Body of pancreas (tissue), 4 donors: ENCODE results near the gene COL18A1. TPM values are rescaled to one million over a fixed set of nuclear protein-coding genes. Genes with fewer than 3 reads are reported as not detected.

Experiments used
- ATAC-seq: fragments of 150-250 bp; one replicate; pipeline ENCODE4 v1.9.1; 2016
- DNase-seq, 4 donors: peaks; one replicate each; pipeline ENCODE4 v3.0.0-alpha.2; 2019
- H3K27ac ChIP-seq, 4 donors: fragments of 200-600 bp; sonication (generic); 1 replicate in 3 of 4; 2 replicates in 1 of 4; pipeline versions ENCODE4 v1.5.1 to v1.6.1; 2016 to 2019; ENCODE audit warnings: mild to moderate bottlenecking in 1 of 4, mixed read lengths in 1 of 4, moderate library complexity in 1 of 4
- H3K27me3 ChIP-seq, 2 donors: fragments of 200-600 bp; sonication (generic); one replicate each; pipeline ENCODE4 v1.6.0; 2016; ENCODE audit warnings: mild to moderate bottlenecking in 1 of 2
- H3K36me3 ChIP-seq, 2 donors: fragments of 200-600 bp; sonication (generic); replicated peaks in 1 of 2; 2 replicates each; pipeline ENCODE4 v1.5.1; 2016; ENCODE audit warnings: low read depth in 2 of 2; ENCODE audit not compliant: insufficient read depth in 1 of 2
- H3K4me1 ChIP-seq: fragments of 200-600 bp; sonication (generic); one replicate; pipeline ENCODE4 v1.6.0; 2016
- H3K4me3 ChIP-seq, 2 donors: fragments of 200-600 bp; sonication (generic); 1 replicate in 1 of 2; 2 replicates in 1 of 2; pipeline ENCODE4 v1.5.1; 2016 to 2019
- H3K9me3 ChIP-seq, 3 donors: fragments of 200-600 bp; sonication (generic); 1 replicate in 2 of 3; 2 replicates in 1 of 3; pipeline ENCODE4 v1.5.1; 2016
- CTCF ChIP-seq, 7 experiments: fragments of 450-650 bp in 4 of 7; fragments of 200-600 bp in 3 of 7; sonication (generic) in 3 of 7; IDR thresholded peaks; one replicate each; pipeline ENCODE4 v1.5.1; 2016 to 2019; ENCODE audit warnings: antibody characterized with exemption in 7 of 7
- POLR2A ChIP-seq, 3 donors: fragments of 450-650 bp; IDR thresholded peaks; one replicate each; pipeline ENCODE4 v1.6.1; 2016; ENCODE audit warnings: antibody characterized with exemption in 3 of 3, mild to moderate bottlenecking in 2 of 3
- WGBS, 2 donors: methylation state at CpG; one replicate each; pipeline ENCODE4 v1.1.5; 2017; 5-methylcytosine and 5-hydroxymethylcytosine counted together
- intact Hi-C: fragments of 100-400 bp; cut with DNase I; formaldehyde crosslinking; loops from one replicate; pipeline ENCODE4 v1.15.1; 2023
- total RNA-seq, 2 donors: library from RNA; depleted of rRNA; stranded (reverse); fragments of >200 nt; gene quantifications; one replicate each; pipeline ENCODE4 v1.1.0, GENCODE V29; 2016

Gene COL18A1
- total RNA-seq, 2 donors from 2014 or later: 108 to 284 TPM

GRCh38 chr21:45405819-45406762 is 1.1 kb downstream of the COL18A1 start:
- no peak overlapping the region for H3K4me3 ChIP-seq
- peaks cover 68% of the 10 kb centered on the region for H3K4me1 ChIP-seq
- ATAC-seq (peak; percentile 34), DNase-seq (peak in 3 of 4 donors; percentile 40 to 50 (median 41))
- TF ChIP-seq POLR2A (IDR thresholded peaks at IDR 0.05) (peak; percentile 23 to 78 (median 74)), CTCF (IDR thresholded peaks at IDR 0.05) (no peak)
- 24 to 33% methylated on average over 18 to 28 of the region's 83 CpGs for WGBS, 2 donors
- peak overlapping the region; percentile 77 to 95 (median 87) for H3K27ac ChIP-seq
- H3K9me3 ChIP-seq: peaks cover 0 to 4% (median 0%) of the 10 kb centered on the region in 3 donors
- H3K36me3 ChIP-seq: no peaks in the 10 kb centered on the region
- intact Hi-C loops: no loop called here
- H3K27me3 ChIP-seq: no peaks in the 10 kb centered on the region

- peak overlapping the region; percentile 77 to 95 (median 87) for H3K27ac ChIP-seq
Measured at GRCh38 chr21:45406801-45407628, 2.0 kb downstream of the COL18A1 start.

GRCh38 chr21:45407629-45408247 is 2.8 kb downstream of the COL18A1 start:
- Histone ChIP-seq H3K4me3 (no peak overlapping the region), H3K27me3 (no peaks in the 10 kb centered on the region), H3K4me1 (peaks cover 72% of the 10 kb centered on the region), H3K36me3 (no peaks in the 10 kb centered on the region), H3K9me3 (no peaks in the 10 kb centered on the region), H3K27ac (peak overlapping the region in 3 of 4 donors; percentile 80 to 95 (median 94))
- intact Hi-C loops: no loop called here
- WGBS, 2 donors: 48 to 54% methylated on average over 3 to 9 of the region's 10 CpGs
- TF ChIP-seq CTCF (IDR thresholded peaks at IDR 0.05) (no peak), POLR2A (IDR thresholded peaks at IDR 0.05) (no peak)
- ATAC-seq (no peak), DNase-seq (no peak)

More at GRCh38 chr21:45406801-45407628, 2.0 kb downstream of the COL18A1 start:
- Histone ChIP-seq H3K9me3 (no peaks in the 10 kb centered on the region), H3K4me1 (peaks cover 72% of the 10 kb centered on the region), H3K4me3 (no peak overlapping the region), H3K36me3 (no peaks in the 10 kb centered on the region), H3K27me3 (no peaks in the 10 kb centered on the region)
- intact Hi-C loops: no loop called here
- 59 to 66% methylated on average over 11 to 17 of the region's 17 CpGs for WGBS, 2 donors
- DNase-seq (peak in 2 of 4 donors; percentile 5 to 20), ATAC-seq (no peak)
- TF ChIP-seq POLR2A (IDR thresholded peaks at IDR 0.05): no peak
- TF ChIP-seq CTCF (IDR thresholded peaks at IDR 0.05): no peak

GRCh38 chr21:45408271-45408791 is 3.4 kb downstream of the COL18A1 start:
- 50 to 59% methylated on average over 2 to 10 of the region's 10 CpGs for WGBS, 2 donors
- peaks cover 72% of the 10 kb centered on the region for H3K4me1 ChIP-seq
- TF ChIP-seq CTCF (IDR thresholded peaks at IDR 0.05) (no peak), POLR2A (IDR thresholded peaks at IDR 0.05) (no peak)
- ATAC-seq (no peak), DNase-seq (peak in 1 of 4 donors; percentile 8)
- H3K27ac ChIP-seq: peak overlapping the region in 3 of 4 donors; percentile 65 to 95 (median 94)
- intact Hi-C loops: no loop called here
- H3K4me3 ChIP-seq: no peak overlapping the region
- H3K27me3 ChIP-seq: no peaks in the 10 kb centered on the region
- no peaks in the 10 kb centered on the region for H3K36me3 ChIP-seq
- H3K9me3 ChIP-seq: no peaks in the 10 kb centered on the region
